Raji (cell line): ENCODE measurements around the gene SOX8.

Experiments used
- POLR2A ChIP-seq: IDR thresholded peaks from 2 replicates; pipeline ENCODE4 v1.6.1; 2011; ENCODE audit warnings: low read depth, low read length, control low read depth; ENCODE audit not compliant: insufficient read depth

SOX8 gene

GRCh38 chr16:1033128-1033679, 51.6 kb downstream of the SOX8 start:
- TF ChIP-seq POLR2A: no peak

- TF ChIP-seq POLR2A: no peak
These were observed 52.9 kb downstream of the SOX8 start for GRCh38 chr16:1034230-1035065.

GRCh38 chr16:1035066-1035415, 53.5 kb downstream of the SOX8 start:
- TF ChIP-seq POLR2A: no peak

- TF ChIP-seq POLR2A: no peak
These were observed 54.6 kb downstream of the SOX8 start for GRCh38 chr16:1036166-1036565.
